ENCODE results near the gene TMEM125. TPM values are rescaled to one million over a fixed set of nuclear protein-coding genes. Genes with fewer than 3 reads are reported as not detected.

TMEM125 gene
- total RNA-seq, 1 donor from 2014 or later, result 19.8 TPM

DNA sequence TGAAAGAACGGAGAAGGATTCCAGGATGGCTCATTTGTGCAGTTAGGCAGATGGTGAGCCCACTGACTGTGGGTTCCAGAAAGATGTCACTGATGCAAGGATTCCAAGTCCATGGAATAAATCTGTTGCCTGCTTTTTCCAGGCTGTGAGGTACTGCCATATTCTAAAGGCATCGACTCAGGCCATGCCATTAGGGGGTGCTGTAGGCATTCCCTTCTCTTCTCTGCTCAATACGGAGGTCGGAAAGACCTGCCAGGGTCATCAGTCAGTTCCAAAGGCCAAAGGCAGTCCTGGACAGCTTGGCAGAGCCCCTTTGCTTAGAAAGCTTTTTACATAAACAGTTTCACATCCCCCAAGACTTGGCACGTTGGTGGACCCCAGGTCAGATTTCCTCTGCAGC is 31.7 kb upstream of the TMEM125 start:
- DNase-seq (ENCODE audit: extremely low spot score, unreplicated experiment), result no peak
- no peaks in the 10 kb centered on the region for H3K4me1 Mint-ChIP-seq (ENCODE audit: unreplicated experiment)
- H3K36me3 Mint-ChIP-seq, result no peaks in the 10 kb centered on the region
- TF ChIP-seq, protein P1, sequence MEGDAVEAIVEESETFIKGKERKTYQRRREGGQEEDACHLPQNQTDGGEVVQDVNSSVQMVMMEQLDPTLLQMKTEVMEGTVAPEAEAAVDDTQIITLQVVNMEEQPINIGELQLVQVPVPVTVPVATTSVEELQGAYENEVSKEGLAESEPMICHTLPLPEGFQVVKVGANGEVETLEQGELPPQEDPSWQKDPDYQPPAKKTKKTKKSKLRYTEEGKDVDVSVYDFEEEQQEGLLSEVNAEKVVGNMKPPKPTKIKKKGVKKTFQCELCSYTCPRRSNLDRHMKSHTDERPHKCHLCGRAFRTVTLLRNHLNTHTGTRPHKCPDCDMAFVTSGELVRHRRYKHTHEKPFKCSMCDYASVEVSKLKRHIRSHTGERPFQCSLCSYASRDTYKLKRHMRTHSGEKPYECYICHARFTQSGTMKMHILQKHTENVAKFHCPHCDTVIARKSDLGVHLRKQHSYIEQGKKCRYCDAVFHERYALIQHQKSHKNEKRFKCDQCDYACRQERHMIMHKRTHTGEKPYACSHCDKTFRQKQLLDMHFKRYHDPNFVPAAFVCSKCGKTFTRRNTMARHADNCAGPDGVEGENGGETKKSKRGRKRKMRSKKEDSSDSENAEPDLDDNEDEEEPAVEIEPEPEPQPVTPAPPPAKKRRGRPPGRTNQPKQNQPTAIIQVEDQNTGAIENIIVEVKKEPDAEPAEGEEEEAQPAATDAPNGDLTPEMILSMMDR (conservative IDR thresholded peaks at IDR 0.05), result peak; percentile 78
- H3K9me3 Mint-ChIP-seq, result peaks cover 4% of the 10 kb centered on the region
- no peak overlapping the region for H3K4me3 Mint-ChIP-seq
- peak overlapping the region; percentile 58 for H3K27ac Mint-ChIP-seq
- no peaks in the 10 kb centered on the region for H3K27me3 Mint-ChIP-seq

DNA sequence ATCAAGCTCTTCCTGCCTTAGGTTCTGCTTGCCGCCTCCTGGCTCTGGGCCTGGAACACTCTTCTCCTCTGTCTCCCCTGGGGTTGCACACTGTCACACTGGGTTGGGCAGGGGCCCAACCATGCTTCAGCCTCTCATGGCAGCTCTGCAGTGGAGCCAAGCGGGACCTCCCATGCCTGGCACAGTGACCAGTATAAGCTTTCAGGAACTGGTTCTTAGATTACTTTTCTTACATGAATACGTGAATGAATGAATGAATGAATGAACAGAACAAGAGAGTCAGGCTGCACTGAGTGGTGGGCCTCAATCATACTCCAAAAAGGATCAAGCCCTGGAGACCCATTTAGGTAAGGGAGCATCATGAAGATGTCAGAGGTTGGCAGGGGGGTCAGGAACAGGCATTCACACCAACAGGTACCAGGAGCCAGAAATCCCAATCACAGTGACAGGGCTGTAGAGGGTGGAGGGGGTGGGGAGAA is 30.8 kb upstream of the TMEM125 start:
- DNase-seq (ENCODE audit: extremely low spot score, unreplicated experiment), result no peak
- no peak overlapping the region for H3K27ac Mint-ChIP-seq
- H3K9me3 Mint-ChIP-seq, result peaks cover 4% of the 10 kb centered on the region
- TF ChIP-seq, protein P1 (conservative IDR thresholded peaks at IDR 0.05), result no peak
- no peaks in the 10 kb centered on the region for H3K27me3 Mint-ChIP-seq
- H3K4me1 Mint-ChIP-seq (ENCODE audit: unreplicated experiment), result no peaks in the 10 kb centered on the region
- H3K36me3 Mint-ChIP-seq, result no peaks in the 10 kb centered on the region
- no peak overlapping the region for H3K4me3 Mint-ChIP-seq

DNA sequence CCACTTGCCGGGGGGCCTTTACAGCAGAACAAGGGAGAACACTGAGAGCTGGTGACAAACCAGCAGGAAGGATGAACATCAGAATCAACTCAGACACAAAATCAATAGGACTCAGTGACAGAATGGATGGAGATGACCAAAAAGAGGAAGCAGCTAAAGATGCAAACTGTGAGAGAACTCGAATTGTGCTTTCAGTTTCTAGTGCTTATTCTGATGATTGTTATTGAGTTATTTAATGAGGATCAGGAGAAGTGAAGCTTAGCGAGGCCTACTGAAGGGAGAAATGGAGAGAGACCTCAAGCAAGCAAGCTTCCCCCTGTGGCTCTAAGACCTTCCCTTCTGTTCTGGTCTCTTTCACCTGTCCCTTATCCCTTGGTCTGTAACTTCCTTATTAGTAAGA is 30.3 kb upstream of the TMEM125 start:
- H3K4me1 Mint-ChIP-seq (ENCODE audit: unreplicated experiment), result no peaks in the 10 kb centered on the region
- peaks cover 4% of the 10 kb centered on the region for H3K9me3 Mint-ChIP-seq
- no peak overlapping the region for H3K4me3 Mint-ChIP-seq
- no peaks in the 10 kb centered on the region for H3K36me3 Mint-ChIP-seq
- TF ChIP-seq, protein P1 (conservative IDR thresholded peaks at IDR 0.05), result no peak
- H3K27me3 Mint-ChIP-seq, result no peaks in the 10 kb centered on the region
- DNase-seq (ENCODE audit: extremely low spot score, unreplicated experiment), result no peak
- no peak overlapping the region for H3K27ac Mint-ChIP-seq

DNA sequence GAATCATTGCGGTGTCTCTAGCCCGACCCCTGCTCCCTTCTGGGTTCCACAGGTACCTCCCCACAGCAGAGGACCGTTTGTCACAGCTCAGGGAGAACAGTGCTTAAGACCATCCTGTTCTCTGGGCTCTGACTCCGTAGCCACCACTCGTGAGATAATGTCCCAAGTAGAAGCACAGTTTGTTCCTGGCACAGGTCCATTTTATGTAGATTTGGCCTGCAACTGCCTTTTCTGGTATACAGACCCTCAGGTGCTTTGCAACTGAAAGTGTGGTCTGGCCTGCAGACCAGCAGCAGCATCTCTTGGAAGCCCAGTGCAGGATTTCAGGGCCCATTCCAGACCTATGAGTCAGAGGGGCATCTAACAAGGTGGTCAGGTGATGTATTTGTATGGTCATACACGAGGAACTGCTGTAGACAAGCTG is 28.4 kb upstream of the TMEM125 start:
- Mint-ChIP-seq H3K4me1 (ENCODE audit: unreplicated experiment) (no peaks in the 10 kb centered on the region), H3K27ac (no peak overlapping the region), H3K4me3 (no peak overlapping the region), H3K36me3 (no peaks in the 10 kb centered on the region), H3K27me3 (no peaks in the 10 kb centered on the region), H3K9me3 (peaks cover 4% of the 10 kb centered on the region)
- TF ChIP-seq, protein P1 (conservative IDR thresholded peaks at IDR 0.05), result no peak
- DNase-seq (ENCODE audit: extremely low spot score, unreplicated experiment), result no peak

DNA sequence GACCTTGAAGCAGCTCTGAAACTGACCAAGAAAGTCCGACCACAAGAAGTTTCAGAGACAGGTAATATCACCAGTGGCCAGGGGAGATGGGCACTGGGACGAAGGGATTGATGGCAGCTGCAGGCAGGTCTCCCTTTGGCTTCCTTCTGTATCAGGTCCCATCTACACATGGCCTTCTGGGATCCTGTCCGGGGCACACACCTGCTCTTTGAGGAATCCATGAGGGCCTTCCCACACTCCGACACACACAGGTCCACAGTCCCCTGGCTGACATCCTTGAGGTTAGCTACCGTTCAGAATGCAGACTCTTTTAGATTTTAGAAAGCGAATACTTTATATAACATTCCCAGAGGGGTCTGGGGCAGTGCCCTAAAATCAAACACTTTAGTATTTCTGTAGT is 26.5 kb upstream of the TMEM125 start:
- H3K9me3 Mint-ChIP-seq, result peaks cover 4% of the 10 kb centered on the region
- H3K27ac Mint-ChIP-seq, result no peak overlapping the region
- H3K4me1 Mint-ChIP-seq (ENCODE audit: unreplicated experiment), result no peaks in the 10 kb centered on the region
- no peak for DNase-seq (ENCODE audit: extremely low spot score, unreplicated experiment)
- H3K36me3 Mint-ChIP-seq, result peaks cover 5% of the 10 kb centered on the region
- TF ChIP-seq, protein P1 (conservative IDR thresholded peaks at IDR 0.05), result no peak
- no peak overlapping the region for H3K4me3 Mint-ChIP-seq
- H3K27me3 Mint-ChIP-seq, result no peaks in the 10 kb centered on the region
